NAMALWA (cell line): ENCODE data around the gene SAMD11.

ENCODE experiments used
- DNase-seq: peaks from one replicate; pipeline ENCODE4 v3.0.0-alpha.2; 2015; ENCODE audit warnings: low spot score

Gene SAMD11

DNA sequence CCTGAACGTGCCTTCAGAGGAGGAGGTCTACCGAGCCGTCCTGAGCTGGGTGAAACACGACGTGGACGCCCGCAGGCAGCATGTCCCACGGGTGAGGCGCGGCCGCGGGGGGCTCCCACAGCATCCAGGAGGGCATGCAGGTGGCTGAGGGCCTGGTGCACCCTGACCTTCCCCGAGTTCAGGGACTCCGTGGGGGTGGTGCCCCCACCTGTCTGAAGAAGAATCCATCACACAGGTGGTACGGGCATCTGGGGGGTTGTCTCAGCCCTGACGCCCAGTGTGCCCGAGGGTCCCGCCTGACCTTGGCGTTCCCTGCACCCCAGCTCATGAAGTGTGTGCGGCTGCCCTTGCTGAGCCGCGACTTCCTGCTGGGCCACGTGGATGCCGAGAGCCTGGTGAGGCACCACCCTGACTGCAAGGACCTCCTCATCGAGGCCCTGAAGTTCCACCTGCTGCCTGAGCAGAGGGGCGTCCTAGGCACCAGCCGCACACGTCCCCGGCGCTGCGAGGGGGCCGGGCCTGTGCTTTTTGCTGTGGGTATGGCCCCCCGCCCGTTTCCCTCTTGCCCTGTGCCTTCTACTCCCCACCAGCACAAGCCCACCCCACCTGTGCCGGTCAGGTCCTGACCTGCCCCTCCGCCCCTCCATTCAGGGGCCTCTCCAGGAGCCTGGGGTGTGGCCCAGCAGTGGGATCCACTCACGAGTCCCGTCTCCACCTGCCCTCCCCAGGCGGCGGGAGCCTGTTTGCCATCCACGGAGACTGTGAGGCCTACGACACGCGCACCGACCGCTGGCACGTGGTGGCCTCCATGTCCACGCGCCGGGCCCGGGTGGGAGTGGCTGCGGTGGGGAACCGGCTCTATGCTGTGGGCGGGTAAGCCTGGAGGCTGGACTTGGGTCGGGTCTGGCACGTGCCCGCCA is 38.9 kb downstream of the SAMD11 start:
- no peak for DNase-seq

DNA sequence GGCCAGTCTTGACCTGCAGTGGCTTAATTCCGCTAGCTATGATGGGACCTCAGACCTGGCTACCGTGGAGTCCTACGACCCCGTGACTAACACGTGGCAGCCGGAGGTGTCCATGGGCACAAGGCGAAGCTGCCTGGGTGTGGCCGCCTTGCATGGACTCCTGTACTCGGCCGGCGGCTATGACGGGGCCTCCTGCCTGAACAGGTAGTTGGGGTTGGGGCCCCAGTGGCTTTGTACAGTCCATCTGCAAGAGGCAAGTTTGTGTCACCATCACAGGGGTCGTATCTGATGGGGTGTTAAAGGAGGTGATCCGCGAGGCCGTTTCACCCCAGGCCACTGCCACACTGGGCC is 39.6 kb downstream of the SAMD11 start:
- DNase-seq: no peak

DNA sequence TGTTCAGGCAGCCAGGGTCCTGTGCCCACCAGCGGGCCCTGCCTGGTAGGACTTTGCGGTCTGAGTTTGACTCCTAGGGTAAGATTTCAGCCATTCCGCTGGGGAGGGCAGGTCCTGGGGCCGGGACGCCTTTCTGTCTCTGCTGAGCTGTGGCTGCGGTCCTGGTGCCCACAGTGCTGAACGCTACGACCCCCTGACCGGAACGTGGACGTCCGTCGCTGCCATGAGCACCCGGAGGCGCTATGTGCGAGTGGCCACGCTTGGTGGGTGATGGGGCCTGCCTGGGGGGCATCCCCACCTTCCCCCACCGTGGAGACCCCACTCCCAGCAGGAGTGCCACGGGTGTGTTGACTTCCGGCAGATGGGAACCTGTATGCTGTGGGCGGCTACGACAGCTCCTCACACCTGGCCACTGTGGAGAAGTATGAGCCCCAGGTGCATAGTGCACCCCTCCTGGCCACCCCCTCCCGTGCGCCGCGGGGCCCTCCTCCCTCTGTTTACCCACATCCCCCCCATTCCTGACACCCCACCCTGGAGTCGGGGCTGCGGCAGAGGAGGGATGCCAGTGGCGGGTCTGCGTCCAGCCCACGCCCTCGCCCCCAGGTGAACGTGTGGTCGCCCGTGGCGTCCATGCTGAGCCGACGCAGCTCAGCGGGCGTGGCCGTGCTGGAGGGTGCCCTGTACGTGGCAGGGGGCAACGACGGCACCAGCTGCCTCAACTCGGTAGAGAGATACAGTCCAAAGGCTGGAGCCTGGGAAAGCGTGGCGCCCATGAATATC is 40.2 kb downstream of the SAMD11 start:
- DNase-seq: no peak

DNA sequence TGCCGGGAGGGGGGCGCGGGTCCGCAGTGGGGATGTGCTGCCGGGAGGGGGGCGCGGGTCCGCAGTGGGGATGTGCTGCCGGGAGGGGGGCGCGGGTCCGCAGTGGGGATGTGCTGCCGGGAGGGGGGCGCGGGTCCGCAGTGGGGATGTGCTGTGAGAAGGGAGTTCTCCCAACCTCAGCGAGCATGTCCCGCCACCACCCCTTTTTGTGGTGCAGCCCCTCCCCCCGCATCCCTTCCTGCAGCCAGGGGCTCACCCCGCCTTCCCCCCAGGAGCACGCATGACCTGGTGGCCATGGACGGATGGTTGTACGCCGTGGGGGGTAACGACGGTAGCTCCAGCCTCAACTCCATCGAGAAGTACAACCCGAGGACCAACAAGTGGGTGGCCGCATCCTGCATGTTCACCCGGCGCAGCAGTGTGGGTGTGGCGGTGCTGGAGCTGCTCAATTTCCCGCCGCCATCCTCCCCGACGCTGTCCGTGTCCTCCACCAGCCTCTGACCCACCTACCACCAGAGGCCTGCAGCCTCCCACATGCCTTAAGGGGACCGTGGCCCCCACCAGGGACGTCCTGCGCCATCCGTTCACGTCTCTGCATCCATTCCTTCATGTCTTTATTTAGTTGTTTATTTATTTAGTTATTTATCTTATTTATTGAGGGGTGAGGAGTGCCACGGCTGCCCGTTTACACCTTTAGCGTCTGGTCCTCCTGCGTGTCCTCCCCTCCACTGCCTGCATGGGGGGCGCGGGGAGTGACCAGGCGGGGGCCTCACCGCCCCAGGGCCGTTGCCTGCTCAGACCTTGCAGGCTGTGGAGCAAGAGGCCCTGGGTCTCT is 41.2 kb downstream of the SAMD11 start:
- no peak for DNase-seq

DNA sequence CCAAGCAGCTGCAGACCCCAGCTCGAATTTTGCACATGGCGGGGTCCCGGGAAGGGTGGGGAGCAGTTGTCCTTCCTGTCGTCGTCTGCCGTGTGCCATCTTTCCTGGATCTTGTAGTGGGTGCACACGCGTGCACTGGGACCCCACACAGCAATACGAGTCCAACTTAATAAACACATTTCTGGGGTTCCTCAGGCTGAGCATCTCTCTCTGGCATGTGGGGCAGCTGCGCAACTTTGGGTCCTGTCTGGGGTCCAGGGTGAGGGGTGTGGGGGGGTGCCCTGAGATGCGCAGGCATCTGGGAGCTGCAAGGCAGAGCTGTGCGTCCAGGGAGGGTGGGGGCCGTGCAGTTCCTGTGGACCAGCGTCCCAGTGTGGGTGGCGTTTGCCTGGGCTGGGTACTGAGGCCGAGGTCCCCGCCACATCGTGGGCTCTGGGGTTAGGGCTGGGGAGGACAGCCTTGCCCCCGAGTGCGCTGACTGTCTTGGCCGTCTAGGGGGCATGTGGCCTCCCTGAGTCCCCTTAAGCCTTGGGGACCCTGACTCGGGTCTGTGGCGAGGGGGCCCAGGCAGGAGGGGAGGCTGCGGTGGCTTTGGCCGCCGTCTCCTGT is 41.9 kb downstream of the SAMD11 start:
- no peak for DNase-seq

DNA sequence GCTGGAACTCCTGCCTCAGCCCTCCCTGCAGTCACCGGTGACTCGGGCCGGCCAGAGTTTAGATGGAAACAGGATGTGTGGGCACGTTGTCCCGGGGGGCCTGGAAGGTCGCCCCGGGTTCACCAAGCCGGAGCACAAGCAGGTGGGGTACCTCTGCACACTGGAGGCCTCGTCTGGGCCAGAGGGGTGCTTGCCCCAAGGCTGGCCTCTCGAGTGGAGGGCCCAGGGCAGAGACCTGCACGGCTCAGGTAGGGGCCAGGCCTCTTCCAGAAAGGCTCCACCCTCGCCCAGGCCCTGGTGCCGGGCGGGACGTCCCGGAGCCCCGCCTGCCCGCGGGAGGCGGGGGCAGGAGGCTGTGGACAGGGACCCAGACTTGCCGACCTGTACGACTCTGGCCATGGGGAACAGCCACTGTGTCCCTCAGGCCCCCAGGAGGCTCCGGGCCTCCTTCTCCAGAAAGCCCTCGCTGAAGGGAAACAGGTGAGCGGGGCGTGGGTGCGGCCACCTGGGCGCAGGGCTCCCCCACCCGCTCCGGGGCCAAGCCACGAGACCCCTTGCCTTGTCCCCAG is 42.5 kb downstream of the SAMD11 start, which contains the start of gene PLEKHN1:
PLEKHN1 (plus strand) TSS at position 348 of the 569 bp plus-strand sequence; CDS start at position 398, 50 bp downstream.
- no peak for DNase-seq

DNA sequence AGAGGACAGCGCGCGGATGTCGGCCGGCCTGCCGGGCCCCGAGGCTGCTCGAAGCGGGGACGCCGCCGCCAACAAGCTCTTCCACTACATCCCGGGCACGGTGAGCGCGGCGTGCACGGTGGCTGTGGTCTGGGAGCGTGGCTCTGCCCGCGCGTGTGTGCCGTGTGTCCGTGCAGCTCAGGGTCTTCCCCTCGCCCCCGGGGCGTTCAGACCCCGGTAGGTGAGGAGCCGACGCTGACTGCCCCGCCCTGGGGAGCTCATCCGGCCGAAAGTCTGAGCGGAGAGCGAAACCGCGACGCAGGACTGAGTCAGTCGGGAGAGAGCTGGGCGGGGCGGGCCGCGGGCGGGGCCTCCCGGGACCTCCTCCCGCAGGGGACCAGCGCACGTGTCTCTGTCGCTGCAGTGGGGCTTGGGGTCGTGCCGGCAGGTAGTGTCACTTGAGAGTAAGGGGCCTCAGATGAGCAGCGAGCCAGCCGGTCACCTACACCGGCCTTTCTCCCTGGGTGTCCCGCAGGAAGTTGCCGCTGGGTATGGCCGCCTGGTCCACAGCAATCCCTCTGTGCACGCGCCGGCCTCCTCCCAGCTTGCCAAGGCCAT is 43.1 kb downstream of the SAMD11 start:
- DNase-seq: peak; percentile 41

DNA sequence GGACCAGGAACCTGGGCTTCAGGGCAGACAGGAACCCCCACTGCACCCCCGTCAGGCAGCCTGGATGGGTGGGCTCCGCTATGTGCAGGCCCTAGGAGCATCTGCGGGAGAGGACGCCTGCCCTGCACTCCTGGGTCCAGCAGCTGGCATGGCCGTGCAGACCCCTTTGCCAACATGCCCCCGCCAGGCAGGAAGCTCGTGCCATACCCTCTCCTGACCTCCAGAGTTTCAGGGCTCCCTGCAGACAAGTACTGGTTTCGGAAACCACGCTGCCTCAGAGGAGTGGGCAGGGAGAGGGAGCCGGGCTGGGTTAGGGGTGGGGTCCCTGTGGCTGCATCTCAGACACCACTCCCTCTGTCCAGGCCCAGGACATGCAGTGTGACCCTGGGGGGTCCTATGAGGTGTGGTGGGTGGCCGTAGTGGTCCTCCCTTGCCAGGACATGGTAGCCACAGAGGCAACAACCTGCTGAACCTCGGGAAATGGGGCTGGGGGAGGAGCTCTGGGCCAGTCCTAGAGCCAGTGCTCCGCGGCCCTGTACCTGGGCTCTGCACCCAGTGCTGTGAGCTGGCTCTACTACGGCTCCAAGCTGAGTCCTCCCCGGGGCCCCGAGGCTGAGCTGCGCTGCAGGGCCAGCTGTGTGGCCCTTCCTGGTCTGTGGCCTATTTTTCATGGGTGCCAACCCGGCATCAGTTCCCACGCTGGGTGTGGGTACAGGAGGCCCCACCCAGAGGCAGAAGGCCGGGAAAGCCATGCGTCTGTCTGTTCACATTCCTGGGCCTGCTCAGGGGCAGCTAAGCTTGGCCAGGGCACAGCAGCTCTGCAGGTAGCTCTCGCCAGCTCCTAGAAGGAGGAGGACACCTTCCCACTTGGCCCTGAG is 44.0 kb downstream of the SAMD11 start:
- DNase-seq: no peak

DNA sequence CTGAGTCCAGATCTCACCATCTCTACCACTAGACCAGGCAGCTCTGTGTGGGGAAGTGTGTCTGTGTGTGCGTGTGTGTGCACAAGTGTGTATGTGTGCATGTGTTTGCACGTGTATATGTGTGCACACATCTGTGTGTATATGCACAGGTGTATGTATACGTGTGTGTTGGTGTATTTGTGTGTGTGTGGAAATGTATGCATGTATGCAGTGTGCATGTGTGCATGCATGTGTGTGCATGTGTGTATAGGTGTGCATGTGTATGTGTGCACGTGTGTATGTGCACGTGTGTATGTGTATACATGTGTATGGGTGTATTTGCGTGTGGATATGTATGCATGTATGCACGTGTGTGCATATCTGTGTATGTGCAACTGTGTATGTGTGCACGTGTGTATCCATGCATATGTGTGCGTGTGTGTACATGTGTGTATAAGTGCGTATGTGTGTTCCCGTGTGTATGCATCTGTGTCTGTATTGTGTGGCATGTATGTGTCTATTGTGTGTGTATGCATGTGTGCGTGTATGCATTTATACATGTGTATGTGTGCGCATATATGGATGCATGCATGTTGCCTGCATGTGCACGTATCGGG is 45.6 kb downstream of the SAMD11 start:
- no peak for DNase-seq

DNA sequence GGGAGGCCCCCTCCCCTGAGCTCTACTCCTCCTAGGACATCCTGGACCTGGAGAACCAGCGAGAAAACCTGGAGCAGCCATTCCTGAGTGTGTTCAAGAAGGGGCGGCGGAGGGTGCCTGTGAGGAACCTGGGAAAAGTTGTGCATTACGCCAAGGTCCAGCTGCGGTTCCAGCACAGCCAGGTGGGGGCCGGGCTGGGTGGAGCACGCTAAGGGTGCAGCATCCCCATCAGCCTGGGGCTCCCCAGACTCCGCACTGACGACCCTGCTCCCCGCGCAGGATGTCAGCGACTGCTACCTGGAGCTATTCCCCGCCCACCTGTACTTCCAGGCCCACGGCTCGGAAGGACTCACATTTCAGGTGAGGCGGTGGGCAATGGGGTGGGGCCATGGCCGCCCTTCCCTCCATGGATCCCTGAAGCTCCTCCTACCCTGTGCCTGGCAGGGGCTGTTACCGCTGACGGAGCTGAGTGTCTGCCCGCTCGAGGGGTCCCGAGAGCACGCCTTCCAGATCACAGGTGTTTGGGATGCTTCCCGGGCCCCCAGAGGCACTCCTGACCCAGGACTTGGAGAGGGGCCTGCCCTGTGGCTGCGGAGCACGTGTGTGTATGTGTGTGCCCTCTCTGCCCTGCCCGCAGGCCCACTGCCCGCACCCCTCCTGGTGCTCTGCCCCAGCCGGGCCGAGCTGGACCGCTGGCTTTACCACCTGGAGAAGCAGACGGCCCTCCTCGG is 46.7 kb downstream of the SAMD11 start:
- DNase-seq: no peak

DNA sequence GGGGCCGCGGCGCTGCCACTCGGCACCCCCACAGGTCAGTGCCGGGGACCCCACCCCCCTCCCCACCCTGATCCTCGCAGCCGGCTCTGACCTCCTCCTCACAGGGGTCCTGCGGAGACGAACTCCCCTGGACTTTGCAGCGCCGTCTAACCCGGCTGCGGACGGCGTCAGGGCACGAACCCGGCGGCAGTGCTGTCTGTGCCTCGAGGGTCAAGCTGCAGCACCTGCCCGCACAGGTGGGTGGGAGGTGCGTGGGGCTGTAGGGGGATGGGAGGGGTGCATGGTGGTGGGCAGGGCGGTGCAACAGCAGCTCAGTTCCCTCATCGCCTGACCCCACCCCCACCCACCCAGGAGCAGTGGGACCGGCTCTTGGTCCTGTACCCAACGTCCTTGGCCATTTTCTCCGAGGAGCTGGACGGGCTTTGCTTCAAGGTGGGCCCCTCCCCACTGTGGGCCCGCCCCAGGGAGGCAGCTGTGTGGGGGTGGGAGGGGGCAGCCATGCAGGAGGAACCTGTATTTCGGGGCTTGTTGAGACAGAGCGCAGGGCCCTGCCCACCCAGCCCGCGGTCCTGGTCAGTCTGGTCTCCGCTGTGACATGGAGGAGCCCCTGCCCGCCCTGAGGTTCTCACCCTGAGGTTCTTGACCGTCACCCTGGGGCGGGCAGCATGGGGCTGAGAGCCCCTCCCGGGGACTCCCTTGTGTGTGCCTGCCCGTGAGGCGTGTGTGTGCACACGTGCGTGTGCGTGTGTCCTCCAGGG is 47.4 kb downstream of the SAMD11 start:
- DNase-seq: no peak

DNA sequence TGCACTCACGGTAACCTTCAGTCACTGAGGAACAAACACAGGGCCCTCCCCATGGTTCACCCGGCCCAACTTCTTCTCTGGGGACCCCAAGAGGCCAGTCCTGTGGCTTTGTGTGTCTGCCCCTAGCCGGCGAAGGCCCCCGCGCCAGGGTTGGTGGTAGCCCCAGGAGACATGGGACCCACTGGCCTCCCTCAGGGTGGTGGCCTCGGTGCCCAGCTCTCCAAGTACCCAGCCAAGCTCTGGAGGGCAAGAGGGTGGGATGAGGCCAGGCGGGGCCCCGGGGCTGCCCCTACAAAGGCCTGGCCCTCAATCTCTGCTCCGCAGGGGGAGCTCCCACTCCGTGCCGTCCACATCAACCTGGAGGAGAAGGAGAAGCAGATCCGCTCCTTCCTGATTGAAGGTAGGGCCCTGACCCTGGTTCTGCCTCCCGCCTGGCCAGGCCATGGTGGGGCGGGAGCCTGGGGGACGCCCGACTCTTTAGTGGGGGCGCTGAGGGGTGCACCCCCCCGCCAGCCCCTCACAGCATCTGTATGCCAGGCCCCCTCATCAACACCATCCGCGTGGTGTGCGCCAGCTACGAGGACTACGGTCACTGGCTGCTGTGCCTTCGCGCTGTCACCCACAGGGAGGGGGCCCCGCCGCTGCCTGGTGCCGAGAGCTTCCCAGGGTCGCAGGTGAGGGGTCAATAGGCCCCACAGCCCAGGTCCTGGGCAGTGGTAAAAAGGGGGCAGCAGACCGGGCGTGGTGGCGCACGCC is 48.2 kb downstream of the SAMD11 start:
- DNase-seq: no peak

DNA sequence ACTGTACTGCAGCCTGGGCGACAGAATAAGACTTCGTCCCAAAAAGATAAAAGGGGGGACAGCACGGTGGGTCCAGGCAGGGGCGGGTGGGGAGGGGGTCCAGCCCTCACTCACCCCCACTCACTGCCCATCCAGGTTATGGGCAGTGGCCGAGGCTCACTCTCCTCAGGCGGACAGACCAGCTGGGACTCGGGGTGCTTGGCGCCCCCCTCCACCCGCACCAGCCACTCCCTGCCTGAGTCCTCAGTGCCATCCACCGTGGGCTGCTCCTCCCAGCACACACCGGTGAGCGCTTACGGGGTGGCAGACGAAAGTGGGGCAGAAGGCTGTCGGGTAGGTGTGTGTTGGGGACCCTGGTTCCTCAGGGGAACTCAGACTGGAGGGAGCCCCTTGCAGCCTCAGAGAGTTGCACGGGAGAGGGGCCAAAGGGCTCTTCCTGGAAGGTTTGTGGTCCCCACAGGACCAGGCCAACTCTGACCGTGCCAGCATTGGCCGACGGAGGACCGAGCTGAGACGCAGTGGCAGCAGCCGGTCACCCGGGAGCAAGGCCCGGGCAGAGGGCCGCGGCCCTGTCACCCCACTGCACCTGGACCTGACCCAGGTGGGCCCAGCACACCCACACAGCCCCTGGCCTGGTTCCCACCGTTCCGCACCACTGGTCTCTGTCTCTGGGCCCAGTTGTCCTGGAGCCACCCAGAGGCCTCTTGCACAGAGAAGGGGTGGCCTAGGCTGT is 49.2 kb downstream of the SAMD11 start:
- DNase-seq: no peak

DNA sequence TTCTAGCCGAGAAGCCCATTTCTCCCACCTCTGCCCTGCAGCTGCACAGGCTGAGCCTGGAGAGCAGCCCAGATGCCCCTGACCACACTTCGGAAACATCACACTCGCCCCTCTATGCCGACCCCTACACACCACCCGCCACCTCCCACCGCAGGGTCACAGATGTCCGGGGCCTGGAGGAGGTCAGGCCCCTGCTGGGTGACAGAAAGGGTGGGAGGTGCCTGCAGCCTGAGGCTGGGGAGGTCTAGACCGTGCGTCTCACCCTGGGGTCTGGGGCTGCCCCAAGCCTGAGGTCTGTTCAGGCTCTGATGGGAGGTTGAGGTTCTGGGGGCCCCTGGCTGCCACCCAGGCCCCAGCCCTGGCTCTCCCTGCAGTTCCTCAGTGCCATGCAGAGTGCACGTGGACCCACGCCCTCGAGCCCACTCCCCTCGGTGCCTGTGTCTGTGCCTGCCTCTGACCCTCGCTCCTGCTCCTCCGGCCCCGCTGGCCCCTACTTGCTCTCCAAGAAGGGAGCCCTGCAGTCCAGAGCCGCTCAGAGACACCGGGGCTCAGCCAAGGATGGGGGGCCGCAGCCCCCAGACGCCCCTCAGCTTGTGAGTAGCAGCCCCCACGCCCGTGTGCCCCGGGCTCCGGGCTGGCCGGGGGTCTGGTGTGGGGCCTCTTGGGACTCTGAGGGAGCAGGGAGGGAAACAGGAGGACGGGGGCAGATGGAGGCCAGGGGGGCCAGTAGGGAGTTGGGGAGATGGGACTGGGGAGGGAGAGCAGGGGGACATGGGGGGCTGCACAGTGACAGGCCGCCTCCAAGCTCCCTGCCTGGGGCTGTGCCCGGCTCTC is 50.0 kb downstream of the SAMD11 start:
- no peak for DNase-seq

DNA sequence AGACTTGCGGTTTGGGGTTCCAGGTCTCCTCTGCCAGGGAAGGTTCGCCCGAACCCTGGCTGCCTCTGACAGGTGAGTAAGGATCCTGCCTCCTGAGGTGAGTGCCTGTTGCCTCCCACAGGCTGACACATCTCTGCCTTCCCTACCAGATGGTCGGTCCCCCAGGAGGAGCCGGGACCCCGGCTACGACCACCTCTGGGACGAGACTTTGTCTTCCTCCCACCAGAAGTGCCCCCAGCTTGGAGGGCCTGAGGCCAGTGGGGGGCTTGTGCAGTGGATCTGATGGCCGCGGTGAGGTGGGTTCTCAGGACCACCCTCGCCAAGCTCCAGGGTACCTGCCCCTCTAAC is 50.5 kb downstream of the SAMD11 start:
- no peak for DNase-seq
